Activated naive CD4-positive, alpha-beta T cell treated with anti-CD3 and anti-CD28 coated beads, Interleukin-2, amount 50 U/mL, for 72 hours (primary cell): Measurements from ENCODE around the gene TPD52L2. TPM values are rescaled to one million over a fixed set of nuclear protein-coding genes. Genes with fewer than 3 reads are reported as not detected.

Experiments used
- ATAC-seq, 2 donors: fragments of 150-1000 bp; cut with Tn5 transposase; 2 replicates each; pipeline ENCODE4 v1.10.0; 2021; ENCODE audit warnings: mild to moderate bottlenecking in 2 of 2, moderate library complexity in 2 of 2
- DNase-seq, 2 donors: peaks; one replicate each; pipeline ENCODE4 v3.0.0; 2021 to 2022; ENCODE audit warnings: low spot score in 2 of 2
- H3K27ac Mint-ChIP-seq, 2 donors: one replicate each; pipeline ENCODE4 v1.8.0; 2022; ENCODE audit warnings: mild to moderate bottlenecking in 2 of 2, mixed read lengths in 2 of 2
- H3K36me3 Mint-ChIP-seq, 2 donors: one replicate each; pipeline ENCODE4 v1.8.0; 2022; ENCODE audit warnings: mixed read lengths in 2 of 2
- H3K9me3 Mint-ChIP-seq, 2 donors: one replicate each; pipeline ENCODE4 v1.8.0; 2022; ENCODE audit warnings: mixed read lengths in 2 of 2
- total RNA-seq, 2 donors: library from RNA; stranded (reverse); gene quantifications; one replicate each; pipeline ENCODE4 v1.2.3, GENCODE V29; 2022

The TPD52L2 gene
- 10 to 100 TPM; 31.3 to 62.1 TPM for total RNA-seq

DNA sequence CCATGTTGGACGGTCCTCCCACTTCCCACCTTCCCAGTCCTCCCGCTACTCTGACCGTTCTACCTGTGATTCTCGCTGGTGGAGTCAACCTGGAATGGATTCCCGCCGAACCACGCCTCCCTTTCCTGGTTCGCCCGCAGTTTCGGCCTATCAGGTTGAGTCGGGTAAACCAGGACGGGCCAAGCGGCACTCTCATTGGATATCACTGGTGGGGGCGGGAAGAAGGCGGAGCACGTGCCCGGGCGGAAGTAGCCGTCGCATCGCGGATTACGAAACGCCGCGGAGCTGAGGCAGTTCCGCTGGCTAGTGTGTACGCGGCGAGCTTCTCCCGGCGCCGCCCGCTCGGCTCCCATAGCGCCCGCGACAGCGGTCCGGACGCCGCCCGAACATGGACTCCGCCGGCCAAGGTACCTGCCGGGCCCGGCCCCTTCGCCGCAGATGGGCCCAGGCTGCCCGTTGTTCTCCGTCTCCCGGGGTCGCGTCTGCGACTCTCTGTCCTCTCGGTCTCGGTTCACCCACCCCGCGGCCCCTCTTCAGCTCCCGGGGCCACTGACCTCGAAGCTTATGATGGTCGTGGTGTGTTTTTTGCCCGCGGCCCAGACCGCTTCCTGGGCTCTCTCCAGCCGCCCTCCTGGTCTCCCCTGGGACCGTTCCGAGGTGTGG, at the start of gene TPD52L2:
TPD52L2 (plus strand) TSS at position 293 of the 663 bp plus-strand sequence; CDS start at position 389, 96 bp downstream.
- ATAC-seq (peak; percentile 86 to 90), DNase-seq (peak; percentile 95 to 97)
- Mint-ChIP-seq H3K36me3 (peaks cover 26 to 28% of the 10 kb centered on the region in 2 donors), H3K27ac (peak within 1 kb of the TSS; percentile 93 to 95), H3K9me3 (no peaks in the 10 kb centered on the region)

DNA sequence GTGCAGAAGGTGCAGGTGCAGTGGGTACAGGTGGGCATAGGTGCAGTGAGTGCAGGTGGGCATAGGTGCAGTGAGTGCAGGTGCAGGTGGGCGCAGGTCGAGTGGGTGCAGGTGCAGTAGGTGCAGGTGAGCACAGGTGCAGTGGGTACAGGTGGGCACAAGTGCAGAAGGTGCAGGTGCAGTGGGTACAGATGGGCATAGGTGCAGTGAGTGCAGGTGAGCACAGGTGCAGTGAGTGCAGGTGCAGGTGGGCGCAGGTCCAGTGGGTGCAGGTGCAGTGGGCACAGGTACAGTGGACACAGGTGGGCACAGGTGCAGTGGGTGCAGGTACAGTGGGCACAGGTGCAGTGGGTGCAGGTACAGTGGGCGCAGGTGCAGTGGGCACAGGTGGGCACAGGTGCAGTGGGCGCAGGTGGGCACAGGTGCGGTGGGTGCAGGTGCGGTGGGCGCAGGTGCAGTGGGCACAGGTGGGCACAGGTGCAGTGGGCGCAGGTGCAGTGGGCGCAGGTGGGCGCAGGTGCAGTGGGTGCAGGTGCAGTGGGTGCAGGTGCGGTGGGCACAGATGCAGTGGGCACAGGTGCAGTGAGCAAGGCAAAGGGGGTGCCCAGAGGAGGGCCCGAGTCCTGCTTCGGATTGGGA, 49.3 kb upstream of the TPD52L2 start:
- H3K9me3 Mint-ChIP-seq: no peaks in the 10 kb centered on the region
- no peak for DNase-seq
- no peak overlapping the region for H3K27ac Mint-ChIP-seq
- ATAC-seq: no peak
- no peaks in the 10 kb centered on the region for H3K36me3 Mint-ChIP-seq

DNA sequence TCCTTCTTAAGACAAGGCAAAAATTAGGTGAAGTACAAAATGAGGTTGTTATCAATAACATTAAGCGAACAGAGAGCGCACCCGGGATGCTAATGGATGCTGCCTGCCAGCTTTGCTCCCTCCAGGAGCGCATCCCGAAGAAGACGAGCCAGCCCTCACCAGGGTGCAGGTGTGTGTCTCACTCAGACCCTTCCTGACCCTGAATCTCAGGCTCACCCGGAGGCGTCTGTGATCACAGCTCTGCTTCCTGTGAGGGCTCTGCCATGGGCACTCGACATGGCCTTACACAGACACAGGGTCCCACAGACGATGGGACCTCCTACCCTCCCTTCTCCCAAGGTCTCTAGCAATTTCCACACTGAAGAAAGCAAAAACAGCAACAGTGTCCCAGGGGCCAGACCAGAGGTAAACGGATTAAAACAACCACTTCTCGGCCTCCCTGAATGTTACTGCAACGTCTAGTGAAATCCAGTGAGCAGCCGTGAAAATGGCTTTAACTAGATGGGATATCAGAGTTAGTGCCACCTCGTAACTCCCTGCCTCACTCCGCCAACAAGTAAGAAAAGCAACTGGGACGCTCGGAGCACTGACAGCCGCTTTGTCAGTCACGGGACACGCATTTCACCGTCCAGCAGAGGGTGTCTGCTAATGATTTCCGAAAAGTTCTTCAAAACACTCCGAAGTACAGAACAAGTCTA, 45.7 kb upstream of the TPD52L2 start:
- Mint-ChIP-seq H3K36me3 (no peaks in the 10 kb centered on the region), H3K9me3 (no peaks in the 10 kb centered on the region), H3K27ac (no peak overlapping the region)
- DNase-seq (no peak), ATAC-seq (no peak)

DNA sequence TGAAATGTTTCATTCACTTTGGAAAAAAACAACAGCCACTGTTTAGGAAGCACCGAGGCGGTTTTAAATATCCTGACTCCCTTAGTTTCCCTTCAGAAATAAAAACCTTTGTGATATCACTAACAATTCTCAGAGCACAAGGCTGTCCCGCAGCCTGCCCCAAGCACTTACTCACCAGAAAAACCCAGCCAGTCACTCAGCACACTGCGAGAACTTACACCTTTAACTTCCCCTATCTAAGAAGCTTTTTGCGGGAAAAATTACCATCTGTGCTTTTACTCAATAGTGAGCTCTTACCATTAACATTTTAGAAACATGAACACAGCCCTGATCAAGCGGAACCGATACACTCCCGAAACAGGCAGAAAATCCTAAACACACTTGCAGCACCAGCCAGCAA, 43.3 kb upstream of the TPD52L2 start:
- H3K27ac Mint-ChIP-seq: no peak overlapping the region
- H3K9me3 Mint-ChIP-seq: no peaks in the 10 kb centered on the region
- H3K36me3 Mint-ChIP-seq: no peaks in the 10 kb centered on the region
- DNase-seq: no peak
- ATAC-seq: no peak

DNA sequence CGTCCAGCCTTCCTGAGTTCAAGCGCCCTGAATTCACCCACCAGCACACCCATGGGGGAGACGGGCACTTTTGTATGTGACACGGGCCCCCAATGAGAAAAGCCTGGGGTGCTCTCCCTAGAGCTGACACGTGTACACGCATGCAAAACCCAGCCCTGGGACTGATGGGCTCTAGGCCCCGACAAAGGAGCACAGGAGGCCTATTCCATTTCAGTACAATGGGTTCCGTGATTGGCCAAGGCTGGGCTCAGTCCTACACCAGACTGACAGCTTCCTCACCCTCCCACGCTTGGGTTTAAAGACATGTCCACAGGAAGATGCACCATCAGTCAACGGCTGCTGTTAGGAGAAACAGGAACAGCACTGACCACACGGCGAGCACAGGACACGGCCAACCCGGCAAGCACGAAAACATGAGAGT, 42.8 kb upstream of the TPD52L2 start:
- no peaks in the 10 kb centered on the region for H3K36me3 Mint-ChIP-seq
- DNase-seq (no peak), ATAC-seq (no peak)
- H3K9me3 Mint-ChIP-seq: no peaks in the 10 kb centered on the region
- H3K27ac Mint-ChIP-seq: no peak overlapping the region

DNA sequence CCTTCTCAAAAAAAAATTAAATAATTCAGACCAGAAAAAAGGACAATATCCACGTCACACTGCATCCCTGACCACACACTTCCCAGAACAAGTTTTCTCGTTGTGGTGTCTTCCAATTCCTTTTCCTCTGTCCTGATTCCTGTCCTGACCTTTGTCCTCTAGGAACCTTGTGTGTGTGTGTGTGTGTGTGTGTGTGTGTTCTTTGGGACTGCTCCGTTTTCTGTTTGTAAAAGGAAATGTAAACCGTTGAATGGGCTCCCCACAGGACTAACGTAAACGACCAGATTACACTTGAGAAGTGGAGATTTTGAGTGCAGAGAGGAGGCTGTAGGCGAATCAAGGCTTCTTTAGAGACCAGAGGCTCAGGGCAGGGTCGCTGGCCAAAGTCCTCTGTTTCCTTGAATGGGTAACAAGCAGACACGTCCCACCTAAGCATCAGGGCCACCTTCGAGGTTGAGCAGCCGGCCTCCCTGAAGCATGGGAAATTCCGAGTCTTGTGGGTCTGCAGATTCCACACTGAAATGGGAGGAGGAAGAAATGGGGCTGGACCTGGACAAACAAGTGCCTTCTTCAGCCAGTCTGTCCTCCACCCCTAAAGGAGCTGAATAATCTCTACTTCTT, 41.3 kb upstream of the TPD52L2 start:
- Mint-ChIP-seq H3K27ac (no peak overlapping the region), H3K36me3 (no peaks in the 10 kb centered on the region), H3K9me3 (no peaks in the 10 kb centered on the region)
- no peak for ATAC-seq
- DNase-seq: no peak

DNA sequence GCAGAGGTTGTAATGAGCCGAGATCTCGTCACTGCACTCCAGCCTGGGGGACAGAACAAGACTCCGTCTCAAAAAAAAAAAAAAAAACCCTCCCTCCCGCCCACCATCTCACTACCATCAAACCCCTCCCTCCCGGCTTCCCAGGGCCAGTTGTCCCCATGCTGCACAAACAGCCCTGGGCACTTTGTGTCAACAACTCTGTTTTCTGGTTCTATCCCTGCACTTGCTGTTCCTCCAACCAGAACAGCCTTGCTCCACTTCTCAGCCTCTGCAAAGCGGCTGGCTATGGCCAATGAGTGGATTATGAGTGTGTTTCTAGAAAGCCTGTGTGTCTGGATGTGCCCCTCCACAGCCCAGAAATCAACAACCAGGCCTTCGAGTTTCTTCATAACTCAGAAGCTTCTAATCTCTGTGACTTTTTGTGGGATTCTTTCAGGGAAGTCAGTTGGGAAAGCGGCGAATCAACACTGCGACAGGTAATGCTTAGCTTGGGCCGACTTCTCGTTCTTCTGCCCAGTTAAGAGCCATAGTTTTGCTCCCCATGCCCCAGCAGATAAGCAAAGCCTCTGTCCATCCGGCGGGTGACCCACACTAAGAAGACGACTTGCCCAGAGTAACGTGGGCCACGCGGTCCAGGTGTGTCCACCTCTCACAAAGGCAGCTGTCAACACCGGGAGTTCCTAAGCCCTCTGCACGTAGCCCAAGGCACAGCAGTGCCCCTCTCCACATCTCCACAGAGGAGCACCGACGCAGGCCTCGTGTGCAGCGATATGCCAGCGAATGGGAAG, 39.5 kb upstream of the TPD52L2 start:
- H3K27ac Mint-ChIP-seq: no peak overlapping the region
- peaks cover 6 to 8% of the 10 kb centered on the region in 2 donors for H3K36me3 Mint-ChIP-seq
- DNase-seq (no peak), ATAC-seq (peak in 1 of 2 donors; percentile 14)
- no peaks in the 10 kb centered on the region for H3K9me3 Mint-ChIP-seq

DNA sequence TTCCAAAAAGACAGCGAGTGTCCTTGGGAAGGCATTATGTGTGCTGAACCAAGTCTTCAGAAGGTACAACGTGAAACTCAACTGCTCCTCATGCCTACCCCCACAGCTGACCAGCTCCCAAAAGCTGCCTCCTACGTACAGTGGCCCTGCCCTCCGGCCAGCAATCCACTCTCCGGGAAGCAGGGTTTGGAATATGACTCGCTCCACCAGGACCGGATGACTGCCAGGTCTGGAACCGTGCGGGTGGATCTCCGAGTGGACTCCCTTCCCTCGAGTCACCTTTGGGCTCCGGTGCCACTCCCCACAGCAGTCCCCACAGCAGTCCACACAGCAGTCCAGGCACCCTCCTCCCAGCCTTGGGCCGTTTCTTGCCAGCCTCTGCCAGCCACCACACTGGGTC, 38.3 kb upstream of the TPD52L2 start:
- Mint-ChIP-seq H3K36me3 (peaks cover 6 to 8% of the 10 kb centered on the region in 2 donors), H3K27ac (no peak overlapping the region), H3K9me3 (no peaks in the 10 kb centered on the region)
- ATAC-seq (no peak), DNase-seq (no peak)

DNA sequence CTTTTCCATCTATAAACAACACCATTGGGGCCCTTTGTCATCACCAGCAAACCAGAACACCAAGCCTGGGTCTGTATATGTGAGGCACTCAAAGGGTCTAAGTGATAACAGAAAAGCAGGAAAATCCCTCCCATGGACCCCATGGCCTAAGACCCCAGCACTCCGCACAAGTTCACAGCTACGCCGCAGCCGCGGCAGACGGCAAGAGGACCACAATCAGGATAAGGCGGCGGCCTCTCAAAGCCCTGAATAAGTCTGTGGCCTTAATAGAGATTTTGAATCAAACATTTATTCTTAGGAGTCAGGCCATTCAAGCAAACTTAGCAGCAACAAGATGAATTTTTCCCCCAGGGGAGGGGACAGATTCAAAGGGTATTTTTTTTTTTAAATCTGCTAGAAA, 36.9 kb upstream of the TPD52L2 start:
- Mint-ChIP-seq H3K36me3 (peaks cover 6 to 8% of the 10 kb centered on the region in 2 donors), H3K9me3 (no peaks in the 10 kb centered on the region)

DNA sequence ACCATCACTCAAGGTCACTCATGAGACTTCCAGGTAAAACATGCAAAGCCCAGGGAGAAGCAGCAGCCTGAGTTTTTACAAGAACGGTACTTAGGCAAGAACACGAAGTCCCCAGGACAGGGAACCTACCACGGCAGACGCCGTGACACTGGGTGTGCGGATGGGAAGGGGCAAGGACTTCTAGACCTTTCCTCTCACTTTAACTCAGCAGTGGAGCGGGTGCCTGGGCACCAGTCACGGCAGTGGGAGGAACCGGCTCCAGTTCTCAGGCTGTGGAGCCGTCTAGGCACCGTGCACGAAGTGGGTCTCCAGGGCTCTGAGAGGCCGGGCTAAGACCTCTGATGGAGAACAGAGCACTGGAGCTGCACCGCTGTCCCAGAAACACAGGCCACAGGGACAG, 36.5 kb upstream of the TPD52L2 start:
- ATAC-seq (no peak), DNase-seq (no peak)
- H3K27ac Mint-ChIP-seq: no peak overlapping the region

More for the DNA sequence above, 36.9 kb upstream of the TPD52L2 start:
- no peak overlapping the region for H3K27ac Mint-ChIP-seq
- ATAC-seq: no peak
- no peak for DNase-seq

DNA sequence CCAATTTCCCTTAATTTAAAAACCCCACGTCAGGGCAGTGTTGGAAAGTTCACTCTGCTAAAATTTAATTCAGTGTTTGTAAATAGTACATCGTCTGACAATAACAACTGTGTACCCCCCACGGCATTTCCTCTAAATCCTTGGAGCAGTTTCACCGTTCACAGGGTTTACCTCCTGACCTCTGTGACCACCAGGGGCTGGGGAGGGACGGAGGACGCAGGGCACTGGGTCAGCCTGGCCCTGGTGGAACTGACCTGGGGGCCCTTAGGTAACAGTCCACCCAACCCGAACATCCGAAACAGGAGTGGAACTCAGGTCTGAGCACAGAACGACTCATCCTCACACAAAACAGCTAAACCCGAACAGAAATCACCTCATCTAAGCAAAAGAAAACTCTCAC, 36.1 kb upstream of the TPD52L2 start:
- DNase-seq: no peak
- H3K27ac Mint-ChIP-seq: no peak overlapping the region
- H3K9me3 Mint-ChIP-seq: no peaks in the 10 kb centered on the region
- no peak for ATAC-seq
- peaks cover 6 to 8% of the 10 kb centered on the region in 2 donors for H3K36me3 Mint-ChIP-seq

More for the DNA sequence above, 36.5 kb upstream of the TPD52L2 start:
- peaks cover 6 to 8% of the 10 kb centered on the region in 2 donors for H3K36me3 Mint-ChIP-seq
- no peaks in the 10 kb centered on the region for H3K9me3 Mint-ChIP-seq

DNA sequence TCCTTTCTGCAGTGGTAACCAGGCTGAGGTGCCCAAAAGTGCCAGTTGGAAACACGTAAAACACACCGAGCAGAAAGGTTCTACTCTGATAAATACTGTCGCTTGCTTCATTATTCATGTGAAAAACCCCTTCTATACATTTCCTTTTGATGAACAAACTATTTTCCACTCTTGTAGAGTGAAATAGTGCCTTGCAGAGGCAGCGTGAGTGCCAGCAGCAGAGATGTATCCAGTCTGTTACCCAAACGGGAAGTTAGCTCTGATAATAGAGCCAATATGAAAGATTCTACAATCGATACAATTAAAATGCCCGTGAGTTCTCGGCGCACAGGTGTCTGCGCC, 35.5 kb upstream of the TPD52L2 start:
- H3K36me3 Mint-ChIP-seq: peaks cover 6 to 8% of the 10 kb centered on the region in 2 donors
- peak in 1 of 2 donors; percentile 32 for ATAC-seq
- DNase-seq: no peak
- no peaks in the 10 kb centered on the region for H3K9me3 Mint-ChIP-seq
- no peak overlapping the region for H3K27ac Mint-ChIP-seq

DNA sequence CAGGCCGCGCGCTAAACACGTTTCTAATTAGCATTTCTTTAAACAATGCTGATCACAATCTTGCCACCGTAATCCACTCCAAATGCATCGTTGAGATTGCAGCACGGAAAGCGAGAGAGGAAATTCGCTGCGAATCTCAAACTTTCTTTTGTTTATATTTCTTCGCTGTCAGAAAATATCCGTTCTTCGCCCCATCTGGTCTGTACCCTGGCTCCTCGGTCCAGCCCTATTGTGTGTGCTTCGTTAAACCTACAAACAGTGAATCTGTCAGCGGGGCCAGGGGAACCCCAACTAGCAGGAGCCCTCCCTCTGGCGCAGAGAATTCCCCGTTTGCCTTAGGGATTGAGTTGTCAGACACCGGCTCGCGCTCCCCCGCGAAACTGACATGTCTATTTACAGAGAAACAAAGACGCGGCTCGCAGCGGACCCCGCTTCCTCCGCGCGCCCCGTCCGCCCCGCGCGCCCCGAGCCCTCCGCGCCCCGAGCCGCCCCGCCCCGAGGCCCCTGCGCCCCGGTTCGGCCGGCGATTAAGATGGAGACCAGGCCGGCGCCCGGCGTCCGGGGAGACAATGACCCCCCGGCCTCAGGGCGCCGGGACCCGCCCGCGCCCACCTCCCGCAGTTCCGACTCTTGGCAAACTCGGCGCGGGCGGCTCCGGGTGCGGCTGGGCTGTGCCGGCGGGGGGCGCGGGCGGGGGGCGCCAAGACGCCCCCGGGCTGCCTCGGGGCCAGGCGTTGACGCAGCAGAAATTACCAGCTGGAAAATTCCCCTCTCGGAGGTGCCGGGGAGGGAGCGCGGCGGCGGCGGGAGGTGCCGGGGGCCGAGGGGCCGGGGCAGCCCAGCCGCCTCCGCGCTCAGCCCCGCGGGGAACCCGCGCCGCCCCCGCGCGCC, 34.9 kb upstream of the TPD52L2 start:
- no peaks in the 10 kb centered on the region for H3K9me3 Mint-ChIP-seq
- DNase-seq (no peak), ATAC-seq (no peak)
- peaks cover 6 to 8% of the 10 kb centered on the region in 2 donors for H3K36me3 Mint-ChIP-seq
- H3K27ac Mint-ChIP-seq: no peak overlapping the region

DNA sequence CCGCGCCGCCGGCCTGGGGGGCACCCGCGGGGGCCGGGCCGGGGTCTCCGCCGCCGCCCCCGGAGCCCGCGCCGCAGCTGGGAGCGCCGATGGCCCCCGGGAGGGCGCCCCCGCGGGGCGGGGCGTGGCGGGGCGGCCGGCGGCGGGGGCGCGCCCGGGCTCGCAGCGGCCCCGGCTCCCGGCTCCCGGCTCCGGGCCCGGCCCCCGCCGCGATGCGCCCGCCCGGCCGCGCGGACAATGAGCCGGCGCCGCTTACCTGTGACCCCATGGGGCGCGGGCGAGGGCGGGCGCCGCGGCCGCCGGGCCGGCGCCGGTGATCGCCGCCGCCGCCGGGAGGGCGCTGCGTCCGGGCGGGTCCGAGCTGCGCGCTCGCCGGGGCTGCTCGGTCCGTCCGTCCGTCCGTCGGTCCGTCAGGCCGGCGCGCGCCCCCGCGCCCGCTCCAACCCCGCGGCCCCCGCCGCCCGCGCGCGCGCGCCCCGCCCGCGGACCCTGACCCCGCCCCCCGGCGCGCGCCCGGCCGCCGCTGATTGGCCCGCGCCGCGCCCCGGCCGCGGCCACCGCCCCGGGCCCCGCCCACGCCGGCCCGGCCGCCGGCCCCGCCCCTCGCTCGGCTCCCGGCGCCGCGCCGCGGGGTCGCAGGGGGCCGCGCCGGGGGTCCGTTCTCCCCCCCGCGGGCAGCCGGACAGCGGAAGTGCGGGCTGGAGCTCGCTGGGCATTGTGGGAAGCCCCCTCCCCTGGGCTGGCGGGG, 34.1 kb upstream of the TPD52L2 start, which contains the start of gene ZBTB46:
ZBTB46 (minus strand) TSS at position 424 of the 748 bp plus-strand sequence. CDS start 40,507 bp downstream, outside the sequence.
- H3K9me3 Mint-ChIP-seq: no peaks in the 10 kb centered on the region
- no peak within 1 kb of the TSS for H3K27ac Mint-ChIP-seq
- DNase-seq (peak in 1 of 2 donors; percentile 54), ATAC-seq (peak; percentile 59 to 74)
- H3K36me3 Mint-ChIP-seq: peaks cover 6 to 8% of the 10 kb centered on the region in 2 donors

DNA sequence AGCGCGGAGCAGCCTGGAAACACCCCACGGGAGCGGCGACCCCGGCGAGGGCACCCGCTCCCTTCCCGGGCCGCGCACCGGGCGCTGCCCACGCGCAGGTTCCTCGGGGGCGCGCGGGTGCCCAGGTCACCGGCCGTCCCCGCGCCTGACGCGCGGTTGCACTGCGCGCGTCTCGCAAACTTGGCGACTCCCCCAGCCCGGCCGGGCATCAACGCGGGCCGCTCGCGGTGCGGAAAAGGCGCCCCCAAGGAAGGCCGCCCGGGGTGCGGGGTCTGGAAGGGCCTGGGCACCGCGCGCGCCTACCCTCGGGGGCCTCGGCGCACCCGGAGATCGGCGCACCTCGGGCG, 33.5 kb upstream of the TPD52L2 start:
- Mint-ChIP-seq H3K9me3 (no peaks in the 10 kb centered on the region), H3K27ac (no peak overlapping the region), H3K36me3 (peaks cover 6 to 8% of the 10 kb centered on the region in 2 donors)
- DNase-seq (no peak), ATAC-seq (peak in 1 of 2 donors; percentile 14)
